Metanephros (tissue), 1 donor: ENCODE data around the gene VPS41. TPM values are rescaled to one million over a fixed set of nuclear protein-coding genes. Genes with fewer than 3 reads are reported as not detected.

ENCODE experiments used
- total RNA-seq: library from RNA; depleted of rRNA; stranded (reverse); fragments of >200 nt; gene quantifications from one replicate; pipeline ENCODE4 v1.2.3, GENCODE V29; 2014

The VPS41 gene
- total RNA-seq: 40.5 TPM

DNA sequence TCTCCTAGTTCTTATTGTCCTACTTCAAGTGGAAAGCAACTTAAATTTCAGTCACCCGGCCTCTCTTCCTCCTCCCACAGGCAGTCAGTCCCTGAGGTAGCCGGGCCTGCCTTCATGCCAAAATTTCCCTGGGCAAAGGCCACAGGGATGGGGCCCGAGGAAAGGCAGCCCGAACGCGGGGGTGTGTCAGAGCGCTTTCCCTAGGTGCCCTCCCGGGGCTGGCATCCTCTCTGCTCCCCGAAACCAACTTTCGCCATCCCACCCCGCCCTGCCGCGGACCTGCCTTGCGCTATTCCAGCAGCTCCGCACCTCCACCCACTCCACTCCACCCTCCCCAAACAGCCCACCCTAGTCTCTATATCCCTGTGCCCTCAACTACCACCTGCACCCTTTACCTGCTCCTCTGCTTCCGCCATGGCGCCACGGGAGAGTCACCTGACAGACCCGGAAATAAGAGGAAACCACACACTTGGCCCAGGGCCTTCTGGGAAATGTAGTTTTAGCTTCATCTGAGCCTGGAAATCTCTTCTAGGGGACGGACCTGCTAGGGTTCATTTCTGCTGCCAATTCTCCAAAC is at the start of gene VPS41:
TSS of gene VPS41 (minus strand) at position 433 of the 577 bp plus-strand sequence. CDS start at position 416, 17 bp downstream.

Other genes with a start within 250 kb of the VPS41 start
- gene POU6F2, start 68.7 kb upstream of the VPS41 start, total RNA-seq: 0.29 TPM